Adipose tissue (tissue), 3 donors: ENCODE data around the gene FOXB2. TPM values are rescaled to one million over a fixed set of nuclear protein-coding genes. Genes with fewer than 3 reads are reported as not detected.
"Not testable (repeated sequence)": the region's sequence is repeated elsewhere in the genome, so short reads cannot be mapped to it uniquely, and the experiment has no call there.

ENCODE experiments used
- H3K27ac ChIP-seq: one replicate; pipeline ENCODE4 v1.5.1; 2013; ENCODE audit warnings: low read depth, low read length
- WGBS, 3 donors: extraction: QIAGEN DNeasy Blood & Tissue Kit; methylation state at CpG; one replicate each; pipeline ENCODE4 v1.1.7; 2013; 5-methylcytosine and 5-hydroxymethylcytosine counted together
- polyA plus RNA-seq, 3 donors: library from polyadenylated mRNA; stranded (reverse); fragments of 200-250 nt; gene quantifications; one replicate each; pipeline ENCODE4 v1.2.3, GENCODE V29; 2013
- donor health status: healthy with polysubstance abuse.
- donor health status: Bipolar disorder and iron deficiency.
- donor health status: healthy.

Gene FOXB2
- polyA plus RNA-seq, result not detected

- WGBS, 3 donors, result 2 to 8% (median 7%) methylated on average over 48 to 51 of the region's 51 CpGs
- no peak within 1 kb of the TSS for H3K27ac ChIP-seq
These were observed at the start of gene FOXB2 for GRCh38 chr9:77019236-77019925. FOXB2 (plus strand) TSS chr9:77019655; CDS start chr9:77019655, 0 bp downstream.

GRCh38 chr9:76969716-76970115 lies 49.7 kb upstream of the FOXB2 start:
- H3K27ac ChIP-seq, result no peak overlapping the region
- WGBS, 3 donors, result 44 to 80% (median 78%) methylated on average over 1 of the region's 1 CpG

- not testable (repeated sequence) for H3K27ac ChIP-seq
- WGBS, 3 donors, result 82 to 89% (median 86%) methylated on average over 9 of the region's 9 CpGs
These were observed 40.6 kb upstream of the FOXB2 start for GRCh38 chr9:76978831-76979230.

- no peak overlapping the region for H3K27ac ChIP-seq
- whole genome bisulfite sequencing, 3 donors, result 51 to 83% (median 67%) methylated on average over 1 of the region's 1 CpG
These were observed 38.9 kb upstream of the FOXB2 start for GRCh38 chr9:76980566-76980965.

- whole genome bisulfite sequencing, 3 donors, result 52 to 73% (median 64%) methylated on average over 4 of the region's 4 CpGs
- H3K27ac ChIP-seq, result no peak overlapping the region
These were observed 35.0 kb upstream of the FOXB2 start for GRCh38 chr9:76984486-76984885.

- H3K27ac ChIP-seq, result no peak overlapping the region
- 69 to 74% (median 74%) methylated on average over 5 of the region's 5 CpGs for WGBS, 3 donors
These were observed 33.9 kb upstream of the FOXB2 start for GRCh38 chr9:76985581-76985980.

GRCh38 chr9:76987594-76988200 lies 31.8 kb upstream of the FOXB2 start:
- 51 to 67% (median 63%) methylated on average over 3 of the region's 3 CpGs for WGBS, 3 donors
- H3K27ac ChIP-seq, result no peak overlapping the region

- 22 to 56% (median 55%) methylated on average over 2 of the region's 2 CpGs for WGBS, 3 donors
- no peak overlapping the region for H3K27ac ChIP-seq
These were observed 30.5 kb upstream of the FOXB2 start for GRCh38 chr9:76988941-76989340.

- WGBS, 3 donors, result 13 to 74% (median 57%) methylated on average over 3 of the region's 3 CpGs
- H3K27ac ChIP-seq, result no peak overlapping the region
These were observed 30.0 kb upstream of the FOXB2 start for GRCh38 chr9:76989501-76989900.

GRCh38 chr9:76996700-76997099 lies 22.8 kb upstream of the FOXB2 start:
- WGBS, 3 donors, result 14 to 25% (median 19%) methylated on average over 6 of the region's 6 CpGs
- no peak overlapping the region for H3K27ac ChIP-seq

- H3K27ac ChIP-seq, result no peak overlapping the region
- 88 to 95% (median 89%) methylated on average over 3 of the region's 3 CpGs for WGBS, 3 donors
These were observed 20.2 kb upstream of the FOXB2 start for GRCh38 chr9:76999261-76999660.

GRCh38 chr9:77000330-77000729 lies 19.1 kb upstream of the FOXB2 start:
- H3K27ac ChIP-seq, result no peak overlapping the region
- 74 to 76% (median 75%) methylated on average over 6 of the region's 6 CpGs for WGBS, 3 donors

GRCh38 chr9:77003366-77003765 lies 16.1 kb upstream of the FOXB2 start:
- WGBS, 3 donors, result 68 to 93% (median 92%) methylated on average over 3 of the region's 3 CpGs
- H3K27ac ChIP-seq, result no peak overlapping the region

GRCh38 chr9:77005216-77005615 lies 14.2 kb upstream of the FOXB2 start:
- no peak overlapping the region for H3K27ac ChIP-seq
- WGBS, 3 donors, result 60 to 88% (median 64%) methylated on average over 4 of the region's 4 CpGs

- WGBS, 3 donors, result 38 to 45% (median 45%) methylated on average over 5 of the region's 5 CpGs
- no peak overlapping the region for H3K27ac ChIP-seq
These were observed 8.9 kb upstream of the FOXB2 start for GRCh38 chr9:77010527-77010926.

- 6 to 7% (median 6%) methylated on average over 42 of the region's 42 CpGs for WGBS, 3 donors
- H3K27ac ChIP-seq, result no peak overlapping the region
These were observed 7.3 kb upstream of the FOXB2 start for GRCh38 chr9:77011973-77012821.

- WGBS, 3 donors, result 7 to 9% (median 7%) methylated on average over 21 of the region's 21 CpGs
- no peak overlapping the region for H3K27ac ChIP-seq
These were observed 6.1 kb upstream of the FOXB2 start for GRCh38 chr9:77013206-77013931.

- 3 to 7% (median 6%) methylated on average over 46 of the region's 46 CpGs for WGBS, 3 donors
- no peak overlapping the region for H3K27ac ChIP-seq
These were observed 5.4 kb upstream of the FOXB2 start for GRCh38 chr9:77013932-77014596.
